D721Med (cell line): ENCODE data around the gene HECW1.

Experiments used
- DNase-seq: peaks from one replicate; pipeline ENCODE4 v3.0.0; 2011; ENCODE audit warnings: low spot score; ENCODE audit not compliant: insufficient read length
- FAIRE-seq: peaks from 2 replicates; lab custom pipeline; 2011; peaks lifted over from hg19 to GRCh38; lab: Jason Lieb, UNC
- TF ChIP-seq, protein P1 (sequence below): IDR thresholded peaks from 2 replicates; pipeline ENCODE4 v1.5.1; 2012; ENCODE audit warnings: mild to moderate bottlenecking, control low read depth; ENCODE audit not compliant: insufficient read depth; ENCODE audit errors: missing control alignments

The HECW1 gene

DNA sequence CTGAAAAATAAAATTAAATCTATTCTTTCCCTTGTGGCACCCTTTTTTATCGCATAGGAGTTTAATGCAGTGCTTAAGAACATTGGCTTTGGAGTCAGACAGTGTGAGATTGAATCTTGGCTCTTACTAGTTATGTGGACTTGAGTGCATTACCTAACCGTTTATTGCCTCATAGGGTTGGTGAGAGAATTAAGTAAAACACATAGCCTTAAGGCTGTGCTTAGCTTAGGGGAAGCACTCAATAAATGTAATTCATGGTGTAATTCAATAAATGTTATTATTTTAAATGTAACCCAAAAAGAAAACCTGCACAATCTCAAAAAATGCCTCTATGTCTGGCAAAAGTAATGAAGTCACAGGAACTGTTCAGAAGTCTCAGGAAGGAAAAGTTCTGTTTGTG, 473.1 kb downstream of the HECW1 start:
- no peak for DNase-seq
- no peak for FAIRE-seq
- TF ChIP-seq, protein P1, sequence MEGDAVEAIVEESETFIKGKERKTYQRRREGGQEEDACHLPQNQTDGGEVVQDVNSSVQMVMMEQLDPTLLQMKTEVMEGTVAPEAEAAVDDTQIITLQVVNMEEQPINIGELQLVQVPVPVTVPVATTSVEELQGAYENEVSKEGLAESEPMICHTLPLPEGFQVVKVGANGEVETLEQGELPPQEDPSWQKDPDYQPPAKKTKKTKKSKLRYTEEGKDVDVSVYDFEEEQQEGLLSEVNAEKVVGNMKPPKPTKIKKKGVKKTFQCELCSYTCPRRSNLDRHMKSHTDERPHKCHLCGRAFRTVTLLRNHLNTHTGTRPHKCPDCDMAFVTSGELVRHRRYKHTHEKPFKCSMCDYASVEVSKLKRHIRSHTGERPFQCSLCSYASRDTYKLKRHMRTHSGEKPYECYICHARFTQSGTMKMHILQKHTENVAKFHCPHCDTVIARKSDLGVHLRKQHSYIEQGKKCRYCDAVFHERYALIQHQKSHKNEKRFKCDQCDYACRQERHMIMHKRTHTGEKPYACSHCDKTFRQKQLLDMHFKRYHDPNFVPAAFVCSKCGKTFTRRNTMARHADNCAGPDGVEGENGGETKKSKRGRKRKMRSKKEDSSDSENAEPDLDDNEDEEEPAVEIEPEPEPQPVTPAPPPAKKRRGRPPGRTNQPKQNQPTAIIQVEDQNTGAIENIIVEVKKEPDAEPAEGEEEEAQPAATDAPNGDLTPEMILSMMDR, result no peak

DNA sequence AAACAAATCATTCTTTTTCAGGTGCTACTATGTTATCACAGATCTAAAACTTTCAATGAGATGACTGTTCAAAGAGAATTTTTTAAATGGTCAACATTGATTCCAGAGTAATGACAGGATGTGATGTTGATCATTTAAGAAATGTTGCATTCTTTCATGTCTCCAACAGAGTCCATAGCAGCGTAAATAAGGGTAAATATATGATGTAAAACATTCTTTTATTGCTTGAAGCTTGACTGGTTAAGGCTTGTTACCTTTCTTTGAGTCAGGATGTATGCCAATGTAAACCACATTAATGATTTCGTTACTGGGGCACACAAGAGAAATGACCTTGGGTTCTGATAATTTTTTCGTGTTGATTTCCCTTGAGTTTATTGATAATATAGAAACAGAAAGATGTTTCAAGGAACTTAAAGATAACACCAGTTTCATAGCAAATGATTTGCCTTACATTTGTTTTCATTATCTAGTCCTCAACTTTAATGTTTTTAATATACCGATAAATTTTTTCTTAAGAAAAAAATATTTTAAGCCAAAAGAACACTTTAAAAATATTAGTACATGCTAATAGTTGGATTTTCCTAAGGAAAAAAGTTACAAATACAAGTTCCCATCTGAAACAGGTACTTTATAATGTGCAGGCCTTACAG, 473.9 kb downstream of the HECW1 start:
- FAIRE-seq, result no peak
- no peak for DNase-seq
- TF ChIP-seq, protein P1, result no peak

DNA sequence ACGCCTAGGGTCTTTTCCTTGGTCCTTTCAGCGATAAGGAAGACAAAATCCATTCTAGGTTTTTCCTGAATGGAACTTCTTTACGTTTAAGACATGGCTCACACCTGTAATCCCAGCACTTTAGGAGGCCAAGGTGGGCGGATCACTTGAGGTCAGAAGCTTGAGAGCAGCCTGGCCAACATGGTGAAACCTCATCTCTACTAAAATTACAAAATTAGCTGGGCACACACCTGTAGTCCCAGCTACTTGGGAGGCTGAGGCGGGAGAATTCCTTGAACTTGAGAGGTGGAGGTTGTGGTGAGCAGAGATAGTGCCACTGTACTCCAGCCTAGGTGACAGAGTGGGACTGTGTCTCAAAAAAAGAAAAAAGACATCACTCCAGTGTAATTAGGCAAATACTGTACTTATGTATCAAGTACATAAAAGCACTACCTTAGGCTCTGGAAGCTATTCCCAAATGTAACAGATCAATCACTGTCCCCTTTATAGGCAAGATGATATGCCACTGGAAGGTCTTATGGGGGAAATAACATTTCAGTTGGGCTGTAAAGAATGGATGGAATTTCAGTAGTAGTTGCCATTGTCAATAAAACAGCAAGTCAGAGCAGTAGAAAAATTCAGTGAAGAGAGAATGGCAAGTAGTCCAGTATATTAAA, 476.2 kb downstream of the HECW1 start:
- TF ChIP-seq, protein P1, result no peak
- FAIRE-seq (no peak), DNase-seq (no peak)

DNA sequence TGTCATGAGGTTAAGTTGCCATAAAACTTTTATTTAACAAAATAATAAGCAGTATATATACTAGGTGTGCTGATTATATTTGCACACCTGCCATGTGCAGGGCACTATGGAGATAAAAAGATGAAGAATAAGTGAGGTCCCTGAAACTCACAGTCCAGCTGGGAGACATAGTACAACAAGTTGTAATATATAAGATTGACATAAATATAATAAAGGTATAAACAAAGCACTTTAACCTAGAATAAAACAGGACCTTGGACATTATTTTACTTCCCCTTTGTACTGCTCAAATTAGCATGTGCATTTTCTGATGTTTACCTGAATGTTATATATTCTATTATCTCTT, 476.7 kb downstream of the HECW1 start:
- TF ChIP-seq, protein P1, result no peak
- no peak for DNase-seq
- FAIRE-seq, result no peak

DNA sequence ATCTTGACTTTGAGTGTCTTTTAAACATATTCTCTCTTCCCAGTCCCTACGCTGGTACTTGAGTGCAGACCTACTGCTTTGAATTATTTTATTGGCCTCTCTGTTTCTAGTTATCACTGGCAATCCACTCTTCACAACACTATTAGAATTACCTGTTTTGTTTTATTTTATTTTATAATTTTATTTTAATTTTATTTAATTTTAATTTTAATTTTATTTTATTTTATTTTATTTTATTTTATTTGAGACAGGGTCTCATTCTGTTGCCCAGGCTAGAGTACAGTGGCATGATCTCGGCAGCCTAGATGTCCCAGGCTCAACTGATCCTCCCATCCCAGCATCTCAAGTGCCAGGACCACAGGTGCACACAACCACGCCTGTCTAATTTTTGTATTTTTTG, 477.3 kb downstream of the HECW1 start:
- FAIRE-seq (no peak), DNase-seq (no peak)
- TF ChIP-seq, protein P1, result no peak

DNA sequence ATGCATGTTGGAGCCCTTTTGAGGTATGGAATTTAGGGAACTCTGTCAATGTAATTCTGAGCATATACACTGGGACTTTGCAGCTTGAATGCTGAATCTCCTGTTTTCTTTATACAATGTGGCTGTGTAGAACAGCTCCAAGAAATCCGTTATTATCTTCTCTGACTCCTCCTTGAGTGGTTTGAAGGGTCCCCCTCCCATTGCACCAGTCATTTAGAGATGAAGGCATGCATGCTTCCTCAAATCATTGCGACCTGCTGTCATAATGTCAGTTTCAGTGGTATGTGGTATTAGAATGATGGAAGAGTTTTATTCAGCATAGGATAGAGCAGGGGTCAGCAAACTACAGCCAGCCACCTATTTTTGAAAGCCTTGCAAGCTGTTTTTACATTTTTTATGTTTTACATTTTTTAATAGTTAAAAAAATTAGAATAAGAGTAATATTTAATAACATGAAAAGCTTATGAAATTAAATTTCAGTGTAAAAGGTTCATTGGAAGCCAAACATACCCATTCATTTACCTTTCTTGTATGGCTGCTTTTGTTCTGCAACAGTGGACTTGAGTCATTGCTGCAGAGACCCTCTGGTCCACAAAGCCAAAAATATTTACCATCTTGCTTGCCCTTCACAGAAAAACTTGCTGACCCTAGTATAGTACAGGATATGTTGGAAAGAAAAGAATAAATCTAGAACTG, 478.6 kb downstream of the HECW1 start:
- no peak for DNase-seq
- TF ChIP-seq, protein P1, result no peak
- FAIRE-seq, result no peak
